ENCODE data around the gene NKAIN2.
A peak's percentile ranks its signal among the peaks of the same experiment; 100 is the strongest.
"Not testable (repeated sequence)": the region's sequence is repeated elsewhere in the genome, so short reads cannot be mapped to it uniquely, and the experiment has no call there.

NKAIN2 gene

GRCh38 chr6:124535746-124536145, 732.1 kb downstream of the NKAIN2 start:
- peak; percentile 78 for DNase-seq

DNA sequence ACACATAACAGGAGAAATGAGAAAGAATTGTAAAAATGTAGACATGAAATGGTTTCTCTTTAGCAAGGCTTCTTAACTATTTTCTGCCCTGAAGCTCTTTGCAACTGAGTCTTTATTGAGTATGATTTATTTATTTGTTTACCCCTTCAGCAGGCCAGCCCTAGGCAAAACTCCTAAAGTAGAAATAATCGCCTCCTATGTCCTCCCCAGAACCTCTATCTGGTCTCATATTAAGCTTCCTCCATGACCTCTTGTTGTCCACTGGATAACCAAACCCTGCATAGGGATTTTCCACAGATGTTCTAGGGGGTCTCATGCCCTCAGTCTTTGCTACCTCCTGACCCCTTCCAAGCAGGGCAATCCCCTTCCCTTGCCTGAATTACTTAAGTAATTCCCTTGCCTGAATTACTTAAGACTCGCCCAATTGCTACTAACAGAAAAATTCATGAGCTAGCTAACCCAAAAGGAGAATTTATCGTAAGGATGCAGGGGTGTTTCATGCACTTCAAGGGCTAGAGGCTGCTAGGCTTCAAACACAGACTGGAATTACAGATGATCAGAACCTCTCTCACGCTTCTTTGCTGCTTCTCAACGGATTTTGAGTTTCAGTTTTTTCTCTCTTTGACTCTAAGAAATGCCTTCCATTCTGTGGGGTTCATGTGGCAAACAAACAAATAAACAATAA, 732.6 kb downstream of the NKAIN2 start:
- peak; percentile 73 for DNase-seq

DNA sequence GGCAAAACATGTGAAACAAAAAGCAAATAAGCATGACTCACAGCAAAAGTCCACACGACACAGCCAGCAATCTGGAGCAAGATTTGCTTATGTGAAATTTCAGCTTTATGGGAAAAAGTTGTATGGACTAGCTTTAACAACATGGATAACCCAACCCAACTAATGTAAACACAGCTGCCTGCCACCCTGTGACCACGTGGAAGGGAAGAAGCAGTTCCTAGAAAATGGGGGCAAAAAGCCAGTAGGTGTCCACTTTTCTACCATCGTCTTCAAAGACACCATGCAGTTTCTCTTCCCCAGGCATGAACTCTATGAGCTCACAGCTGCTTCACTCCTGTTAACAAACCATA, 733.2 kb downstream of the NKAIN2 start:
- peak; percentile 92 for DNase-seq

GRCh38 chr6:124539096-124539495, 735.4 kb downstream of the NKAIN2 start:
- DNase-seq, result no peak

DNA sequence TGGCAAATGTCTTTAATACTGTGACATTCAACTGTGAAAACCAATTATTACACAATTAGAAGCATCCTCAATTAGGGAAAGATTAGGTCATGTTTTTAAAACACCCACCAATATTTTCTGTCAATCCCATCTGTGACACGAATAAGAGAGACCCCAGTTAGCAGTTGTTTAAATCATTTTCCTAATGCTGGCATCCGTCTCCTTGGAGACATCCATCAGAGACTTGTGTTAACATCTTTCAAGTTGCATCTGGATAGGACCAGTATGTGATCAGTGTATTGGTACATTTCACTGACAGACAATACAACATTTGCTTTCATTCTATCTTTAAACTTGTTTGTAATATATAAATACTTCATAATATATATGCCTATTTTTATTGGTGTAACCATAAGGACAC, 737.9 kb downstream of the NKAIN2 start:
- DNase-seq, result peak; percentile 76

DNA sequence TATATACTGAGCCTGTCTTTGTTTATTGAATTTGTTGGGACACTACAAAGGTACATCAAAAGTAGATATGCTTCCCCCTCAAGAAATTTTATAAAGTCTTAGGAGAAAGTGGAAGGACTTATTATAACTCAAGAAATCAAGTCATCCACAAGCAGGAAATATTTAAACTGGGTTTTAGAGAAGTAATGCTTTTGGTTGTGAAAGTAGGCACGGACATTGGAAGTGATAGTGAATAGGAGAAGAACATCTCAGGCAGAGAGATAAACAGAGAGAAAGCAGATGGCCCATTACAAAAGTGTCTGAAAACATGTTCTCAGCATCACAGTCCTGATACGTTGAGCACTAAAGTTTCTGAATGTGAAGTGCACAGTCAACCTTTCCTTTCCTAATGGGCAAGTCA, 742.9 kb downstream of the NKAIN2 start:
- DNase-seq, result peak; percentile 23

DNA sequence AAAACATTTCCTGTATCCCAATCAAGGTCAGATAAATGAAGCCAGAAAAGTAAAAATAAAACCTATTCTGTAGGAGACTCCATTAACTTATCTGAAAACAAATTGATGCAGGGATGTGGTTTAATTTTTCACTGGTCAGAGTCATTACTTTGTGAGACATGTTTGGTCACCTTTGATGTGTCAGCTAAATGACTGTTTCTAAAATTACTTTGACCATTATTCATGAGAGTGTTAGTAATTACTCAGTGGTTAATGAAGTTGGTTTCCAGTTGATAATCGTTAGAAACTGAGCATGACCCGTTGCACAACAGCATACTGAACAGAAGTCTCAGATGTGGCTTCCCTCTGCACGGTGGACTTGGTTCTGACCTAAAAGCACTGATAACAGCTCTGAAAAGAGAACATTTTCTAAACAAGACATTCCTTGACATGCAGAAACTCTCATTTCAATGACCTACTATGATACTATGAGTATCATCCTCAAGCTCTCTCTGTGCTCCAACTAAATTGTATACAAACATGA, 748.1 kb downstream of the NKAIN2 start:
- DNase-seq, result no peak

- DNase-seq, result peak; percentile 83
Observed at GRCh38 chr6:124557873-124558272, 754.2 kb downstream of the NKAIN2 start.

DNA sequence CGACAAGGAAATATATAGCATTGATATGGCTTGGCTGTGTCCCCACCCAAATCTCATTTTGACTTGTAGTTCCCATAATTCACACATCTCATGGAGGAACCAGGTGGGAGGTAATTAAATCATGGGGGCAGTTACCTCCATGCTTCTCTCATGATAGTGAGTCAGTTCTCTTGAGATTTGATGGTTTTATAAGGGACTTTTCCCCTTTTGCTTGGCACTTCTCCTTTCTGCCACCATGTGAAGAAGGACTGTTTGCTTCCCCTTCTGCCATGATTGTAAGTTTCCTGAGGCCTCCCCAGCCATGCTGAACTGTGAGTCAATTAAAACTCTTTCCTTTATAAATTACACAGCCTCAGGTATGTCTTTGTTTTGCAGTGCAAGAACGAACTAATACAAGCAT, 756.4 kb downstream of the NKAIN2 start:
- DNase-seq, result not testable (repeated sequence)

DNA sequence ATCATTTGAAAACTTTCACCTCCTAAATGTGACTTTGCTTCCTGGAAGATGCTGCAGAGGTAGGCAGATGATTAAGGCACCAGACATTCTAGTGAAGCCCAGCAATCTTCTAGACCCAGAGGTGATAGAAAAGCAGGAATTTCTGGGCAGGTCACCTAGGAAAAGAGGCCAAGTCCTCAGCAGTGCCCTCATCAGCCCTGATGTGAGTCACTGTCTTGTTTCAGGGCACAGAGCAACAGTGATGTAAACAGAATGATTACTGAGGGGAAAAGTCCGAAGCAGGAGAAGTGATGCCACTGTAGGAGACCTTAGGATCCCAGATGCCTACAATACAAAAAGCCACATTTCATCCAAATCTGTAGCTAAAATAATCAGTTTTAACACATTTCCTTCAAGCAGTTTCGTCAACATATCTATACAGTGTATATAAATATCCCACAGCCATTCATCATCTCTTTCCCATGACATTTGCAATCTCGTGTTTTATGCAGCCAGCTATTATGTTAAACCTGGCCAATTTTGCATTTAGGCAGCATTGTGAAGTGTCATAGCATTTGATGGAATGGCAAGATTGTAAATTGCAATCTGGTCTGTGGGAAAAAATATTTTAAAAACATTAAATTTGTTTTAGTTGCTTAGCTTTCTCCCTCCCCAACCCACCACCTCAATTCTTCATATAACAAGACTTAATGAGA, 757.4 kb downstream of the NKAIN2 start:
- DNase-seq, result no peak

DNA sequence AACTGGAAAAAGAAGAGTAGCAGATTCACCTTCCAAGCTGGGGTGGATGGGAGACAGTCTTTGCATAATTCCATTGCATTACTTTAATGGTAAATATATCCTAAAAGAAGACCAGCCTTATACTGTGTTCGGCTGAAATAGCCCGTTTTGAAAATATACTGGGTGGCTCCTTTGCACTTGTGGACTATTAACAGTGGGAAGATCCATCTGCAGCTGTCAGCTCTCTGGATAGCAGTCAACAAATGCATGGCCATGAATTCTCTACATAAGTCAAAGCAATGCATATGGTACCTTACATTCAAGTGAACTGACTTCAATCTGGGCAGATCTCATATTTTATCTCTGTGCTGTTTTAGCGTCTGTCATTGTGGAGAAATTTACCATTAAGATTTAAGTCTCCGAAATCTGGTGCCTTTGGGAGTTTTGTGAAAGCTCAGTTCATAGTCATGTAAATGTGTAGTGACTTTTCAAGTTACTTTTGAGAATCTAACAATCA, 758.0 kb downstream of the NKAIN2 start:
- no peak for DNase-seq

- DNase-seq, result not testable (repeated sequence)
Observed at GRCh38 chr6:124564125-124564524, 760.5 kb downstream of the NKAIN2 start.

DNA sequence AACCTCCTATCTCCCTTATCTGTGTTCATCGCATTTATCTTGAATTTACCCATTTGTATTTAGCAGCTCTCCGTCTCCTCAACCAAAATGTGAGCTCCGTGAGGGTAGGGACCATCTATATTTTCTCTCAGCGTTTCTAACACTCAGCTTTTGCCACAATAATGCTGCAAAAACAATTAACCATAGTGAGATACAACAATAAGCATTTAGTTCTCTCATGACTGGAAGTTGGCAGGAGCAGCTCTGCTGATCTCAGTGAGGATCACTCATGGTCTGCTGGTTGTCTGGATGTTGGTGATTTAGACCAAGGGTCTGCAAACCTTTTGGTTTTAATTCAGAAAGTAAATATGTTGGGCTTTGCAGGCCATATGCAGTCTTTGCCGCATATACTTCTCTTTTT, 763.7 kb downstream of the NKAIN2 start:
- no peak for DNase-seq

DNA sequence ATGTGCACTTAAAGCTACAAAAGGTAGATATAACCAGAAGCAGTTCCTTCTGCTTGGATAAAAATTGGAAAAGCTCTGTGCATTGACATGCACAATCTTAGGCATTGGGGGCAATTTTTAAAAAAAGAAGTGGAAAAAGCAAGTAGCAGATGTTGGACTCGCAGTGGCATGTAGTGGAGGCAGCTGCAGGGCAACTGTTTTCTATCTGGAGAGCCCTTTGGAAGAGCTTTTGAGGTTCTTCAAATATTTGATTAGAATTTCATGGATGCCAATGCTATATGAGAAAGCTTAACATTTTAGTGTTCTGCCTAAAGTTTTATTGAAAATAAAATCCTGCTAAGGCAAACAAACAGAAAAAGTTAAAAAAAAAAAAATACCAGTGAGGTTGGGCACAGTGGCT, 770.3 kb downstream of the NKAIN2 start:
- no peak for DNase-seq

DNA sequence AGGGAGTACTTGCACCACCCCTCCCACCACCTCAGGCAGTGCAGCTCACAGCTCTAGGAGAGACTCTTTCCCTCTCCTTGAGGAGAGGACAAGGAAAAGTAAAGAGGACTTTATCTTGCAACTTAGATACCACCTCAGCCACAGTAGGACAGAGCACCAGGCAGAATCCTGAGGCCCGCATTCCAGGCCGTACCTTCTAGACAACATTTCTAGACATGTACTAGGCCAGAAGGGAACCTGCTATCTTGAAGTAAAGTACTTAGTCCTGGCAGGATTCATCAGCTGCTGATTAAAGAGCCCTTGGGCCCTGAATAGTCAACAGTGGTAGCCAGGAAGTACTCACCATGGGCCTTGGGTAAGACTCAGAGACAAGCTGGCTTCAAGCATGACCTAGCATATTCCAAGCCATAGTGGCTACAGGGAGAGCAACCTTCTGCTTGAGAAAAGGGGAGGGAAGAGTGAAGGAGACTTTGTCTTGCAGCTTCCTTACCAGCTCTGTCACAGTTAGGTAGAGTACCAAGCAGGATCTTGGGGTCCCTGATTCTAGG, 774.1 kb downstream of the NKAIN2 start:
- no peak for DNase-seq

DNA sequence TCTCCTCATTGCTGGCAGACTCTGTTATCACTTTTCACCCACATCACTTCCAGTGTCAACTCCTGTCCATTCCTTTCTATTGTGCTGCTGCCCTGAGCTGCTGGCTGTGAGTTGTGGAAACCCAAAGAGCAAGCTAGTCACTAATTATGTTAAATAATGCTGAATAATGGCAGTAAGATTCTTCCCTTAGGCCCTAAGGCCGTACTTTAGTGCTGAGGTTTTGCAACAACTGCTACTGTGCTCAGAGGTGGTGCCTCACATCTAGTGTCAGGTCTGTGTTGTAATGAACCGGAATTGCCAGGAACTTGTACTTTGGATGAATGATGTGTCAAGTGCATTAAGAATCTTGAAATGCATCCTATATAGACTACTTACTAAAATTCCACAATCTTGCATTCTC, 786.3 kb downstream of the NKAIN2 start:
- DNase-seq, result peak; percentile 71

GRCh38 chr6:124599656-124600055, 796.0 kb downstream of the NKAIN2 start:
- peak; percentile 38 for DNase-seq

- DNase-seq, result peak; percentile 61
Observed at GRCh38 chr6:124604719-124605118, 801.1 kb downstream of the NKAIN2 start.

GRCh38 chr6:124607119-124607627, 803.5 kb downstream of the NKAIN2 start:
- DNase-seq, result no peak

- DNase-seq, result no peak
Observed at GRCh38 chr6:124613031-124613430, 809.4 kb downstream of the NKAIN2 start.

DNA sequence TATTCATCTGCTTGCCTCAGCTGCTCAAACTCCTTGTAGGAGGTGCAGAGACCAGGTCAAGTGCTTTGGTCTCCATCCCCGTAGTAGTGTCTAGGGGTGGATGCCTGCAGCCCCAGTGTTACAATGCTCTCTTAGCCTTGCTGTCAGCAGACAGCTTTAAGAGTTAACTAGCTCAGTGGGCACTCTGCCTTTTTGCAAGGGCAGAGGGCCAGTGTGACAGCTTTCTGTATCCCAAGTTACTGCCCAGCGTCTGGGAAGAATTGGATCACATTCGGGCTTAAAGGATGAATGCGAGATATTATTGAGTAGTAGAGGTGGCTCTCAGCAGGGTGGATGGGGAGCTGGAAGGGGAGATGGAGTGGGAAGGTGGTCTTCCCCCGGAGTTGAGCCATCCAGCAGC, 818.7 kb downstream of the NKAIN2 start:
- no peak for DNase-seq

GRCh38 chr6:124633655-124634054, 830.0 kb downstream of the NKAIN2 start:
- DNase-seq, result no peak

DNA sequence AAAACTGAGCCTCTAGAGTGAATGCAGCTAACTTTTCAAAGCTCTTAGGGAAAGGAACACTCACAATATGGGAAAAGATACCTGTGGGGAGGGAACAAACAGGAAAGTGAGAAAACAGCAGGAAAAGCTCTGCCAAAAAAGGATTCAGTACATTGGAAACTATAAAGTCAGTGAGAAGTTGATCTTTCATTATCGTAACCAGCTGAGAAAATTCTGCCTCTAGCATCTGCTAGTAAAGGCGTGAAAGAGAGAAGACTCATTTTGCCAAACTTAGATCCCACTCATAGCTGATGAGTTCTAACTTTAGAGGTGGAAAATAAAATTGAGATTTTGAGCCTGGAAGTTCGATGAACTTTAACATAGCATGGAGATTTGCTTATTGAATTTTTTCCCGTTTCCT, 836.8 kb downstream of the NKAIN2 start:
- DNase-seq, result no peak

DNA sequence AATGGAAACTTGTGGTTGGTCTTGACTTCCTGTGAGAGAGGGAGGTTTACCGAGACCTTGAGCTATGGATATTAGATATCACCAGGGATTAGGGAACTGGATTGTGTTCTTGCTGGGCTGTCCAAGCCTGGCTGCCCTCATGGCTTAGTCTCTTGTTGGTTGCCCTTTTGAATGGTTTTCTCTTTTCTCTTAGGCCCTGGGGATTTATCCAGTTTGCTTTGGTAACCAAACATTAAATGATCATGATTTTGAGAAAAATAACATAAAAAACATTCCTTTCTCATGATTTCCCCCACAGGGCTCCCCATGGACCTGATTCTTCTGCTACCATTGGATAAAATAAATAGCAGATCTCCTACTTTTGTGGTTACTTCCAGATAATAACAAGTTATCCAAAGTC, 852.2 kb downstream of the NKAIN2 start:
- DNase-seq, result no peak

Measured in NCI-H69 (cell line).